Calu3 (cell line): ENCODE measurements around the gene GMPPA. TPM values are rescaled to one million over a fixed set of nuclear protein-coding genes. Genes with fewer than 3 reads are reported as not detected.

ENCODE experiments used
- BruUV-seq: library from RNA; stranded (reverse); fragments of 400-500 nt; replicated peaks from 2 replicates; lab custom pipeline; 2021; lab: Mats Ljungman, UMichigan
- CTCF ChIA-PET: fragments of 300-600 bp; sonication (Branson Sonifier 250); formaldehyde crosslinking; loops from one replicate; lab custom pipeline; 2022; ENCODE audit warnings: antibody characterized with exemption; lab: Charles Lee
- DNase-seq: peaks from one replicate; pipeline ENCODE4 v3.0.0; 2022
- H3K27ac Mint-ChIP-seq: one replicate; pipeline ENCODE4 v1.8.0; 2022; ENCODE audit warnings: mixed read lengths; ENCODE audit not compliant: unreplicated experiment
- H3K27me3 Mint-ChIP-seq: one replicate; pipeline ENCODE4 v1.8.0; 2022; ENCODE audit warnings: mixed read lengths; ENCODE audit not compliant: unreplicated experiment
- H3K36me3 Mint-ChIP-seq: one replicate; pipeline ENCODE4 v1.8.0; 2022; ENCODE audit warnings: mild to moderate bottlenecking, moderate library complexity, mixed read lengths; ENCODE audit not compliant: insufficient read depth, unreplicated experiment
- H3K4me1 Mint-ChIP-seq: one replicate; pipeline ENCODE4 v1.8.0; 2022; ENCODE audit warnings: mild to moderate bottlenecking, low read depth, mixed read lengths; ENCODE audit not compliant: unreplicated experiment
- H3K4me3 Mint-ChIP-seq: one replicate; pipeline ENCODE4 v1.8.0; 2022; ENCODE audit warnings: mild to moderate bottlenecking, low read depth, moderate library complexity, mixed read lengths; ENCODE audit not compliant: unreplicated experiment
- H3K9me3 Mint-ChIP-seq: one replicate; pipeline ENCODE4 v1.8.0; 2022; ENCODE audit warnings: low read depth, mixed read lengths; ENCODE audit not compliant: unreplicated experiment
- intact Hi-C: fragments of 100-400 bp; cut with micrococcal nuclease; formaldehyde crosslinking; loops from one replicate; pipeline ENCODE4 v1.10.0; 2022; ENCODE audit not compliant: unreplicated experiment
- total RNA-seq: library from RNA; stranded (reverse); gene quantifications from 2 replicates; pipeline ENCODE4 v1.2.3, GENCODE V29; 2022
- TF ChIP-seq, protein P1 (sequence below): fragments of 200-600 bp; IDR thresholded peaks from one replicate; pipeline ENCODE4 v1.8.0; 2022; ENCODE audit warnings: antibody characterized with exemption; ENCODE audit not compliant: unreplicated experiment

GMPPA gene
- total RNA-seq, 1 experiment from 2014 or later, result 53.0 TPM

DNA sequence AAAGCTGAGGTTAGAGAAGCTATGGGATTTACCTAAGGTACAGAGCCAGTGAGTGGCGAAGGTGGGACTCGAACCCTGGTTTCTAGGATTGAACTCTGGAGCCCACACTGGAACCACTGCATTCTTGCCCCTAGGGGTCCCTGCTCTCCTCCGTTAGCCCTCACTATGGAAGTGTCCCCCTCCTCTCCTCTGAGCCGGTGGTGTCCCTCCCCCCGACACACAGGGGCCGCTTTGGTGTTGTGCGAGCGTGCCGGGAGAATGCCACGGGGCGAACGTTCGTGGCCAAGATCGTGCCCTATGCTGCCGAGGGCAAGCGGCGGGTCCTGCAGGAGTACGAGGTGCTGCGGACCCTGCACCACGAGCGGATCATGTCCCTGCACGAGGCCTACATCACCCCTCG lies 8.5 kb upstream of the GMPPA start:
- peaks cover 73% of the 10 kb centered on the region for H3K27me3 Mint-ChIP-seq
- no peaks in the 10 kb centered on the region for H3K36me3 Mint-ChIP-seq
- CTCF ChIA-PET, result no interaction called here
- no peaks in the 10 kb centered on the region for H3K9me3 Mint-ChIP-seq
- no peak for DNase-seq
- H3K4me1 Mint-ChIP-seq, result no peaks in the 10 kb centered on the region
- TF ChIP-seq, protein P1, sequence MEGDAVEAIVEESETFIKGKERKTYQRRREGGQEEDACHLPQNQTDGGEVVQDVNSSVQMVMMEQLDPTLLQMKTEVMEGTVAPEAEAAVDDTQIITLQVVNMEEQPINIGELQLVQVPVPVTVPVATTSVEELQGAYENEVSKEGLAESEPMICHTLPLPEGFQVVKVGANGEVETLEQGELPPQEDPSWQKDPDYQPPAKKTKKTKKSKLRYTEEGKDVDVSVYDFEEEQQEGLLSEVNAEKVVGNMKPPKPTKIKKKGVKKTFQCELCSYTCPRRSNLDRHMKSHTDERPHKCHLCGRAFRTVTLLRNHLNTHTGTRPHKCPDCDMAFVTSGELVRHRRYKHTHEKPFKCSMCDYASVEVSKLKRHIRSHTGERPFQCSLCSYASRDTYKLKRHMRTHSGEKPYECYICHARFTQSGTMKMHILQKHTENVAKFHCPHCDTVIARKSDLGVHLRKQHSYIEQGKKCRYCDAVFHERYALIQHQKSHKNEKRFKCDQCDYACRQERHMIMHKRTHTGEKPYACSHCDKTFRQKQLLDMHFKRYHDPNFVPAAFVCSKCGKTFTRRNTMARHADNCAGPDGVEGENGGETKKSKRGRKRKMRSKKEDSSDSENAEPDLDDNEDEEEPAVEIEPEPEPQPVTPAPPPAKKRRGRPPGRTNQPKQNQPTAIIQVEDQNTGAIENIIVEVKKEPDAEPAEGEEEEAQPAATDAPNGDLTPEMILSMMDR, result peak; percentile 21
- no peak overlapping the region for H3K4me3 Mint-ChIP-seq
- no peak overlapping the region for H3K27ac Mint-ChIP-seq
- no TSS peak for BruUV-seq
- intact Hi-C loops, result no loop called here

DNA sequence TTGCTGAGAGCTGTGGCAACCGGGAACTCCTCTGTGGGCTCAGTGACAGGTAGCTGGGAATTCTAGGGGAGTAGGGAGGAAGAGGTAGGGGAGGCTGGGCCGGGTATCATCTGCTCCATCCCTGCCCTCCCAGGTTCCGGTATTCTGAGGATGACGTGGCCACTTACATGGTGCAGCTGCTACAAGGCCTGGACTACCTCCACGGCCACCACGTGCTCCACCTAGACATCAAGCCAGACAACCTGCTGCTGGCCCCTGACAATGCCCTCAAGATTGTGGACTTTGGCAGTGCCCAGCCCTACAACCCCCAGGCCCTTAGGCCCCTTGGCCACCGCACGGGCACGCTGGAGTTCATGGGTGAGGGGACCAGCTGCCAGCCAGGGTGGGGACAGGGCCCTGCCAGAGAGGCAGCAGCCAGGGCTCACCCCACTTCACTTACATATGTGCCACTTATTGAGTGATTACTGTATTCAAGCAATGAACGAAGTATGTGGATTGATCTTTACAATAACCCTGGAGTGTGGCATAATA lies 8.0 kb upstream of the GMPPA start:
- Mint-ChIP-seq H3K27me3 (peaks cover 72% of the 10 kb centered on the region), H3K4me3 (no peak overlapping the region), H3K9me3 (no peaks in the 10 kb centered on the region), H3K27ac (no peak overlapping the region), H3K36me3 (no peaks in the 10 kb centered on the region), H3K4me1 (no peaks in the 10 kb centered on the region)
- TF ChIP-seq, protein P1, result no peak
- intact Hi-C loops, result no loop called here
- BruUV-seq, result no TSS peak
- DNase-seq, result no peak
- CTCF ChIA-PET, result no interaction called here

DNA sequence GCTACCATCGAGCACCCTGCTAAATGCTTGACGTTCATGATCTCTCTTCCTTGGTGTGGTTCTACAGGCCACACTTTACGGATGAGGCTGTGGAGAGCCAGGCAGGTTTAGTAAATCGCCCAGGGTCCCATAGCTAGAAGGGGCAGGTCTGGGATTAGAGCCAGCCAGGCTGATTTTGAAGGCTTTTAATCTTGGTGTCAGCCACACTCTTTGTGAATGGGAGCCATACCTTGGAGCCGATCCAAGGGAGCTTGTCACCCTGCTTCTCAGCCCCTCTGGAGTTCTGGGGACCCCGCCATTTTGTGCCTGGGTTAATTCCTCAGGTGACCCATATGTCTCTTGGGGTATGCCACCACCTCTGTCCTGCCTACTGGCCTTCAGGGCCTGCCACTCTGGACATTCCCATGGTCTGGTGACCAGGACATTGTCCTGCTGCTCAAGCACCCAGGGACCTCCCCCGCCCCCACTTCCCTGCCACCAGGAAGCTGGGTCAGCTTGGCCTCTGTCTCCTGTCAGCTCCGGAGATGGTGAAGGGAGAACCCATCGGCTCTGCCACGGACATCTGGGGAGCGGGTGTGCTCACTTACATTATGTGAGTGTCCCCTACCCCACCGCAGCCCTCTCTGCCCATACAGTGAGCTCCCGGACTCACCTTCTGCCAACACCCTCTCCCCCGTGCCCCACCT lies 7.3 kb upstream of the GMPPA start:
- peaks cover 64% of the 10 kb centered on the region for H3K27me3 Mint-ChIP-seq

DNA sequence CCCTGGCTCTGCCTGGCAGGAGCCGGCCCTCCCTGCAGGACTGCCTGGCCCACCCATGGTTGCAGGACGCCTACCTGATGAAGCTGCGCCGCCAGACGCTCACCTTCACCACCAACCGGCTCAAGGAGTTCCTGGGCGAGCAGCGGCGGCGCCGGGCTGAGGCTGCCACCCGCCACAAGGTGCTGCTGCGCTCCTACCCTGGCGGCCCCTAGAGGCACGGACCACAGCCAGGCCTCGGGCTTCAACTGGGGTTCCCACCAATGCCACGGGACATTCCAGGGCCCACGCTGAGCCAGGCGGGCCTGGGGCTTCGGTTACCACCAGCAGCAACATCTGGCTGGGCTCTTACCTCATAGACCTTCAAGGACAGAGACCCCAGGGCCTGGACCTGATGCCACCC lies 6.1 kb upstream of the GMPPA start:
- BruUV-seq, result no TSS peak
- TF ChIP-seq, protein P1, result no peak
- H3K27me3 Mint-ChIP-seq, result peaks cover 53% of the 10 kb centered on the region

More for the DNA sequence above, 7.3 kb upstream of the GMPPA start:
- DNase-seq, result no peak
- TF ChIP-seq, protein P1, result no peak
- Mint-ChIP-seq H3K9me3 (no peaks in the 10 kb centered on the region), H3K36me3 (no peaks in the 10 kb centered on the region), H3K4me3 (no peak overlapping the region), H3K27ac (no peak overlapping the region), H3K4me1 (no peaks in the 10 kb centered on the region)
- intact Hi-C loops, result no loop called here
- no TSS peak for BruUV-seq
- CTCF ChIA-PET, result no interaction called here

More for the DNA sequence above, 6.1 kb upstream of the GMPPA start:
- no peak for DNase-seq
- Mint-ChIP-seq H3K36me3 (peaks cover 9% of the 10 kb centered on the region), H3K4me3 (no peak overlapping the region), H3K9me3 (no peaks in the 10 kb centered on the region), H3K4me1 (no peaks in the 10 kb centered on the region), H3K27ac (no peak overlapping the region)
- intact Hi-C loops, result no loop called here
- CTCF ChIA-PET, result no interaction called here
